ENCODE data around the gene CSRNP3.

DNA sequence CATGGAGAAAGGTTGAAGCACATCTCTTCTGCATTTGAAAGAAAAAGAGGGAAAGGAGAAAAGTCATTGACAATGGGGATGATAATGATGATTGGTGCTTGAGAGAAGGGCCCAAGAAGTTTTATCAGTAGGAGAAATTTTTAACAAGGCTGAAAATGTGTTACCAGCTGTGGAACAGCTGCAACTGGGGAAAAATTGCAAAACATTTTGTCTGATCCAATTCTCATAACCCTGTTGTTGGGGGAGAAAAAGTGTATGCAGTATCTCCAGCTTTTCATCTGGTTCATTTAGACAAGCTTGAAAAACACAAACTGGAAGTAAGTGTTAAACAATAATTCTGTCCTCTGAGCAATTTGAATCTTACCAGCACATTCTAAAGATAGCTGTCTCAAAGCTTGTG, 92.7 kb downstream of the CSRNP3 start:
- no peak for TF ChIP-seq EZH2 (IDR thresholded peaks at IDR 0.05; ENCODE audit: borderline replicate concordance, low read depth, low read length, poor library complexity, severe bottlenecking)
- TF ChIP-seq, protein P1, sequence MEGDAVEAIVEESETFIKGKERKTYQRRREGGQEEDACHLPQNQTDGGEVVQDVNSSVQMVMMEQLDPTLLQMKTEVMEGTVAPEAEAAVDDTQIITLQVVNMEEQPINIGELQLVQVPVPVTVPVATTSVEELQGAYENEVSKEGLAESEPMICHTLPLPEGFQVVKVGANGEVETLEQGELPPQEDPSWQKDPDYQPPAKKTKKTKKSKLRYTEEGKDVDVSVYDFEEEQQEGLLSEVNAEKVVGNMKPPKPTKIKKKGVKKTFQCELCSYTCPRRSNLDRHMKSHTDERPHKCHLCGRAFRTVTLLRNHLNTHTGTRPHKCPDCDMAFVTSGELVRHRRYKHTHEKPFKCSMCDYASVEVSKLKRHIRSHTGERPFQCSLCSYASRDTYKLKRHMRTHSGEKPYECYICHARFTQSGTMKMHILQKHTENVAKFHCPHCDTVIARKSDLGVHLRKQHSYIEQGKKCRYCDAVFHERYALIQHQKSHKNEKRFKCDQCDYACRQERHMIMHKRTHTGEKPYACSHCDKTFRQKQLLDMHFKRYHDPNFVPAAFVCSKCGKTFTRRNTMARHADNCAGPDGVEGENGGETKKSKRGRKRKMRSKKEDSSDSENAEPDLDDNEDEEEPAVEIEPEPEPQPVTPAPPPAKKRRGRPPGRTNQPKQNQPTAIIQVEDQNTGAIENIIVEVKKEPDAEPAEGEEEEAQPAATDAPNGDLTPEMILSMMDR (conservative IDR thresholded peaks at IDR 0.05; ENCODE audit: low read depth, low read length): no peak
